GM21529 (cell line): ENCODE measurements around the gene UBASH3B.

Experiments
- ATAC-seq: cut with Tn5 transposase; IDR thresholded peaks from one replicate; pipeline ENCODE4 v1.9.1; 2021; ENCODE audit not compliant: unreplicated experiment

UBASH3B gene

DNA sequence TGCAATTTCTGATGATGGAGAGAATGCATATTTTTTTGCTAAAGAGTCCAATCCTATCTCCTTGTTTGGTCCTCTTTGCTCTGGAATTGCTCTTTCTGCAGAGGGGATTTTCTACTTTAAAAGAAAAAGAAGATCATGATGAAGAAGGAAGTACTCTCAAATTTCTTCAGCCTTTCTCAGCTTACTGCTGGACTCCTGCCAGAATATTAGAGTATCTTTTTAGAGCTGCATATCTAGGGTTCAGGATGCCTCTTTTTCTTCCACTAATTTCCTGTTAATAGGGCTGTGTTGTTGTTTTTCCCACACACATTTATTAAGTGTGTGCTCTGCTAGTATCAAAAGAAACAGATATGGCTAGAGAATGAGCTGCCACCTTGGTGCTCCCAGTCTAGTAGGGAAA, 18.2 kb downstream of the UBASH3B start:
- ATAC-seq, result no peak

DNA sequence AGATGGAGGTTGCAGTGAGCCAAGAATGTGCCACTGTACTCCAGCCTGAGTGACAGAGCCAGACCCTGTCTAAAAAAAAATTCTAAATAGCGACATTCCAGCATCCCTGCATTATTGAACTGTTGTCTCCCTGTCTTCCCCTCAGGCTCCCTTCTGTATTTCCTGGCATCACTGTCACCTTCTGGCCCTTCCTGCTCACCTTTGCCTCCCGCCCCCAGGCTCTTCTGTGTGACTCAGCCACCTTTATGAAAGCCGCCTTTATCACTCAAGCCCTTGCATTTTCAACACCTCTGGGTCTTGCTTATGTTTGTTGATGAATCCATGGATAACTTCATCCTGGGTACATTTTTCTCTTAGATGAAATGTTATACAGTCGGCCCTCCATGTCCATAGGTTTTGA, 21.1 kb downstream of the UBASH3B start:
- no peak for ATAC-seq

GRCh38 chr11:122677256-122677655, 21.7 kb downstream of the UBASH3B start:
- no peak for ATAC-seq

DNA sequence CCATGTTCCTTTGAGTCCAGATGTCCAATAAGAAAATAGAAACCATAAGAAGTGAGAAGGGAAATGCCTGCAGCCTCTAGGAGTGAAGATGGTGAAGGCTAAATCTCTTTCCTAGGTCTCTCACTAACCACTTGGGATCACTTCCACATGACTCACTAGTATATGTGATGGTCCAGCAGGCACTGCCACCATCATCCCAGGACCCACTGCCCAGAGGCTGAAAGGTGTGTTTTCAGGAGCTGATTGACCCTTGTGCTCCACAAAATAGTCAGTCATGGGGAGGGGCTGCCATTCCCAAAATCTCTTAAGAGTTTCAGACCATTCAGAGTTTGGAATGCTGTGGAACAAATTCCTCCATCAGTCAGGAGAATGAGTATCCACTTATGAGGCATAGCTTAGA, 22.9 kb downstream of the UBASH3B start:
- ATAC-seq, result no peak

DNA sequence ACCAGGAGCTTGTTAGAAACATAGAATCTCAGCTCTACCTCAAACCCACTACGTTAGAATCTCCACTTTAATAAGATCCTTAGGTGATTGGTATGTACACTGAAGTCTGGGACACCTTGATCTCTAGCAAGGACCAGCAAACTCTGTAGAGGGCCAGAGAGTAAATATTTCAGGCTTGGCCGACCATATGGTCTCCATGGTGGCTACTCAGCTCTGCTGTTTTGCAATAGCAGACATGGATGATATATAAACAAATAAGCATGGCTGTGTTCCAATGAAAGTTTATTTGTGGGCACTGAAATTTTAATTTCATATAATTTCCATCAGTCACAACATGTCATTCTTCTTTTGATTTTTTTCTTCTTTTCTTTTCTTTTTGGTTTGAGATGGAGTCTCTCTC, 23.9 kb downstream of the UBASH3B start:
- ATAC-seq, result no peak

GRCh38 chr11:122681070-122681469, 25.5 kb downstream of the UBASH3B start:
- no peak for ATAC-seq

DNA sequence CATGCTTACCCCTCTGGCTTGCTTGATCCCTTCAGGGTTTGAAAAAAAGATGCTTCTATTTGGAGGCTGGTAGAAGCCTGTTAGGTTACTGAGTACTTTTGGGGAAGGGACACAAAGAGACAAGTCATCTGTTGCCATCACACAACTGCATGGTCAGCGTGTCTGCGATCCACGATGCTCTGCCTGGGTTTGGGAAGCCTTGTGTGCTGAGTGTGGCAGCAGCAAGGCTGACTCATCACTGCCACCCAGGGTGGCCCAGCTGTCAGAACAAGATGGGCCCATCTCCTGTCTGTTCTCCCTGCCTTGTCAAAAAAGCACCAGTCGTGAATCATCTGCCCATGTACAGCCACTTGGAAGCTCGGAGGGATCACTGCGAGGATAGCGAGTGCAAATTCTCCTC, 26.2 kb downstream of the UBASH3B start:
- no peak for ATAC-seq

DNA sequence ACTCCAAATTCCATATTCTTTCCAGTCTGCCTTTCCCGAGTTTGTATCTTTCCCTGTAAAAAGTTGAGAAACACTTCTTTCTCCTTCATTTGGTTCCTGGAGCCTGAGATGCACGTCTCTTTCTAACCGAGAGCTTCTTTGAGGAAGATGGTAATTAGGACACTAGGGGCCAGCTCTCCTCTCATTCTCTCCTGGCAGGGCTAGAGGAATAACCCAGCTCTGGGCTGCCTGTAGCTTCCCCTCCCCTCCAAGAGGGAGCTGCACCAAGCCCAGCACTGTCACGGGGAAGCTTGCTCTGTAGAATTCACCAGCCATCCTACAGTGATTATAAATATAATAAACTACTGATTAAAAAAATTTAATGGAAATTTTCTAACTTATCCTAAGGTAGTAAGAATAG, 26.9 kb downstream of the UBASH3B start:
- ATAC-seq, result no peak

GRCh38 chr11:122685041-122685440, 29.5 kb downstream of the UBASH3B start:
- ATAC-seq, result no peak

DNA sequence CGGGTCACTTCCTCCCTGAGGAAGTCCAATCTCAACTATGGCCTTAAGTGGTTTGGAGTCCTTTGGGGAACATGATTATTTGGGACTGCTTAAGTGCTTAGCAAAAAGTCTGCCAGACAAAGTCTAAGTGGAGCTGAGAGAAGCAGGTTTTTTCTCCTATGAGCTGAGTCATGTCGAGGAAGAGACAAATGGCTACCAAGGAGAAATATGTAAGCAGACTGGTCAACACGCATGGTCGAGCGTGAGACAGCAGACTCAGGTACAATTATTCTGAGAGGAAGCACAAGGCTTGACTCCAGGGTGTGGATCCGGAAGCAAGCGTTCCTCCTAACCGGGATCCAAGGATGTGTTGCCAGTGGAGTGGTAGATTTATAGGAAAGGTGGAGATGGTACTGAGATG, 30.6 kb downstream of the UBASH3B start:
- no peak for ATAC-seq

DNA sequence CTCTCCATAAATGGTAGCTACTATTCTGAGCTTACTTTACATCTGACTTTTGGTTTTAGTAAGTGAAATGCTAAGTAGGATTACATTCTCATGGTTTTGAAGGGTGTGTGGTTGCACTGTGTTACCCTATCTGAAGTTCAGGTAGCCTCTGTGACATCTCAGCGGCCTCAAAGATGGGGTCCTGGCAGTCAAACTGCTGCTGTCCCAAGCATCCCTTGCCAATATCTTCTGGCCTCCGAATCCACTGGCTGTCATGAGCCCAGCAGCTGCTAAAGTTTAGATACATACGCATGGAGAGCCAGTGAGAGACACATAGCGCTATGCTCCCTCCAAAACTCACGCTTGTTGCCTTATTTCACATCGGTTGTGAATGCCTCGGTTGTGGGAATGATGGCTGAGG, 34.9 kb downstream of the UBASH3B start:
- ATAC-seq, result no peak

GRCh38 chr11:122690801-122691548, 35.5 kb downstream of the UBASH3B start:
- no peak for ATAC-seq

DNA sequence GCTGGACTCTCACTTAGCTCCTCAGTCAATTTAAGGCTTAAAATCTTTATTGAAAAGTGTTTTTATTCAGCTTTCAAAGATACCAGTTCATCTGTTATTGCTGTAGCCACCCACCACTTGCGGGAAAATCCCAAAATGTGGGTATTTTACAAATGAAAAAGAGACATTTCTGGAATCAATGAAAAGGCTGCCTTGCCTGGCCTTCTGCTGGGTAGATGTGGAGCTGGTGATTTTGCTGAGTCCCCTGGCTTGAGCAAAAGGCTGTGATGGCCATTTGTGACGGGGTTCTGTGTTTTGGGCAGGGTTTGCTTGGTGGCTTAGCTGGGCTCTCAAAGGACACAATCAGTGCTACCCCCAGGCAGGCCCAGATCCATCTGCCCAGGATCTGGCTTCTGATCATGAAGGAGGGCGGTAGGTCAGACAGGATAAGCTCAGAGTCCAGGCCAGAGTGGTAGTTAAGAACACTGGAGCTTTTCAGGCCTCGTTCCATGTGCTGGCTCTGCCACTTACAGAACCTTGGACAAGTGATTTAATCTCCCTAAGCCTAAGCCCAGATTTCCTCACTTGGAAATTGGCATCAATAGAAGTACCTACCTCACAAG, 36.1 kb downstream of the UBASH3B start:
- no peak for ATAC-seq

GRCh38 chr11:122692444-122692843, 36.9 kb downstream of the UBASH3B start:
- no peak for ATAC-seq

- no peak for ATAC-seq
Observed at GRCh38 chr11:122695076-122695615, 39.6 kb downstream of the UBASH3B start.

DNA sequence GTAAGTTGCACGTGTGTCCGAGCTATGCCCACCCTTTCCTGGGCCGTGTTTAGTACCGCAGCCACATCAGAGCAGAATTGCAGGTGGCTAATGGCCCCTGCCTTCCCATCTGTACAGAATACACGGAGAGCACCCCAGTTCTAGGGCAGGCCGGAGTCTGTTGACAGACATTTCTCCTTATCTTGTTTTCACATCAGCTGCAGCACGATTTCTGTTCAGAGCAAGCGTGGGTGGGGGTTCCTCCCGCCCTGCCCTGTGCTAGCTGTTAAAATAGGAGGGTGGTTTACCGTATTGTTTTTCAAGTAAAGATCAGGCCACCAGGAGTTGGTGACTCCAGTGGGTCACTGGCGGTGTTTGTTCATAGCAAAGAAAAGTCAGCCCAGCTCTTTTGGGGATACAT, 41.1 kb downstream of the UBASH3B start:
- peak; percentile 57 for ATAC-seq

- peak; percentile 89 for ATAC-seq
Observed at GRCh38 chr11:122697636-122698167, 42.2 kb downstream of the UBASH3B start.

- no peak for ATAC-seq
Observed at GRCh38 chr11:122698392-122698791, 42.9 kb downstream of the UBASH3B start.

DNA sequence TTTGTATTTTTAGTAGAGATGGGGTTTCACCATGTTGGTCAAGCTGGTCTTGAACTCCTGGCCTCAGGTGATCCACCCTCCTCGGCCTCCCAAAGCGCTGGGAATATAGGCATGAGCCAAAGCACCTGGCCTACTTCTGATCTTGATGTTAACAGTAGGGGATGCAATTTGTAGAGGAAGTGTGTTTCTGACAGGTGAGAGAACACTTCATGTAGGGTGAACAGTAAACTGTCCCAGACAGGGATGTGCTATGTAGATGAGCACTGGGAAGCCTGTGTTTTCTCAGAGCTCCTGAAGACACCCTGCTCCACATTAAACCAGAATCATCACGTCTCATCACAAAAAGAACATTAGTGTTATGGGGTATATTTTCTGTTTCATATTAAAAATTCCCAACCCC, 45.1 kb downstream of the UBASH3B start:
- no peak for ATAC-seq

DNA sequence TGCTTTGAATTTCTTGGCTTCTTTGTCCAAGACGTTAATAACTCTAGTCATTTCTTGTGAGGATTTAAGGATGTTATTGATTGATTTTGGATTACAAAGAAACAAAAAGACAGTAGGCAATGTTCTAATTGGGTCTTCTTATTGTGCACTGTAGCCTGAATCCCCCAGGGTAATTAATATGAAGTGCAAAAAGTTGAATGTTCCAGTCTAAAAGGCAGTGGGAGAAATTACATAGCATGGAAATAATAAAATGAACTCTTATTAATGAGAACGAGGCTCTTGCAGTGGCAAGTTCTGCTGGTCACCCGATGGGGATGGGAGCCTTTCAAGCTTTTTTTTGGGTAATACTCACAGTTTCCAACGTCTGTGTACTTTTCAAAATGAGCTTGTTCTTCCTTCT, 45.6 kb downstream of the UBASH3B start:
- no peak for ATAC-seq

DNA sequence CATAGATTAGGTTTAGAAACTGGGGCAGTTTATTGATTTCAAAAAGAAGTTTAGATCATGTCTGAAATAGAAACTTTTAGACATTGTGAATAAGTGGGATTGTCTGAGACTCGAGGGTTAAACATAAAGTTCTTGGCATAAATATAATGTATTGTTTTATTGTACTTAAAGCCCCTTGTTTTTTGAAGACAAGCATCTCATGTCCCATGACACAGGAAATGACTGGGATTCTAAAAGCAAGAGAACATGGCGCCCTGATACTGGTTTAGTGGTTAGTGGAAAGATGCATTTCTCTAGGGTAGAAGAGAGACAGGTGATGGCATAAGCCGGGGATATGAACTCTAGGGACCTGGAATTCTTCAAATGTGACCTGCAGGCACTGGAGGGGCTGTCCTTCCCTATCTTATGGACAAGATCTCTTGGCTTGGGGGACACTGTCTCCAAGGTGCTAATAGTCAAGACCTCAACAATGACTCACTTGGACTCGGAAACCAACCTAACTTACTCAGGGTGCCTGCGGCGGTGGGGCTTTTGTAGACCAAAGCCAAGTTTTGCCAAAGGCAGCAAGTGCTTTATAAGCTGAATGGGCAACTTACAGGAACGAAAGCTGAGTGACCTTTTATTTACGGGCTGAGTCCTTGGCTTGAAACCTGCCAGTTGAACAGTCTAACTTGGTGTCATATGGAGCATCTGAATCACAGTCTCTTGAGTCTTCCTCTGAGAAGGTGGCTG, 48.2 kb downstream of the UBASH3B start:
- no peak for ATAC-seq

DNA sequence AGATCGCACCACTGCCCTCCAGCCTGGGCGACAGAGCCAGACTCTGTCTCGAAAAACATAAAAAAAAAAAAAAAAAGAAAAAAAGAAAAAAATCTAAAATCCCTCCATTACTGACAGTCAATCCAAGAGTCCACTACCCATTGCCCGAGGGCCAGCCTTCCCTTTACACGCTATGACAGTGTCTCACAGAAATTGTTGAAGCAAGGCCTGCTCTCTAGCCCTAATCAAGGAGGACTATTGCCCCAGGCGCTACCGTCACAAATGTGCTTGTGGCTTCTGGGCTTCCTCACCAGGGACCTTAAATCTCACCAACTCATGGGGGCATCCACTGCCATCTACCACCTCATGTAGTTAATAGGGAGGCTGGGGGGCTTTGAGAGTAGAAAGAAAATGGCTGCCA, 49.9 kb downstream of the UBASH3B start:
- ATAC-seq, result no peak
